HG03108 (cell line): ENCODE measurements around the gene MRPL53.
"Not testable (repeated sequence)": the region's sequence is repeated elsewhere in the genome, so short reads cannot be mapped to it uniquely, and the experiment has no call there.

Experiments used
- ATAC-seq: cut with Tn5 transposase; IDR thresholded peaks from one replicate; pipeline ENCODE4 v1.9.1; 2021; ENCODE audit warnings: moderate library complexity; ENCODE audit not compliant: unreplicated experiment

The MRPL53 gene

DNA sequence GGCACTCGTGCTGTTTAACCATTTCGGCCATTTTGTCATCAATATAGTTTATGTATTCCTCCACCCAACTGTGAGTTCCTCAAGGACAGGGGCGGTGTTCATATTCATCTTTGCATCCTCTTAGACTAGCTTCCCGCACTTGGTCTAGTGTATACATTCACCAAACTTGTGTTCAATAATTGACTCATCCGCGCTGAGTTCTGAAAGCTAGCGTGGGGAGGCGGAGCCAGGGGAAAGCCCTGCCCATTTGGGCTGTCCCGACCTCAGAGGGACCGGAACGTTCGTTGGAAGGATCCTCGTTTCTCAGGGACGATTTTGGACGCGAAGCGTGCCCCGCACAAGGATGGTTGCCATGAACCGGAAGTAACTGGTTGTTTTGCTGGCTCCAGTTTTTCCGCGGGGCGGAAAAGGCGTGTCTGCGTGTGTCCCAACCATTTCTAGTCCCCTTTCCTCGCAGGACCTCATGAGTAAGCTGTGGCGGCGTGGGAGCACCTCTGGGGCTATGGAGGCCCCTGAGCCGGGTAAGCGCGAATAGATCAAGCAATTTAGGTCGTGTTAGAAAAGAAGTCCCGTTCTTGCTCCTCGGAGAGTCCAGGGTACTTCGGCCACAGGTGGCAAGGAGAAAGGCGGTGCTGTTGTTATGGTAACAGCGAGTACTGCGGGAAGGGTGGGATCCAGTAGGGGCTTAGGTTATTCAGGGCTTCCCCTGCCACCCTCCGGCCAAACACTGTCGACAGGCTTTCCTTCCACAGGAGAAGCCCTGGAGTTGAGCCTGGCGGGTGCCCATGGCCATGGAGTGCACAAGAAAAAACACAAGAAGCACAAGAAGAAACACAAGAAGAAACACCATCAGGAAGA lies 17.6 kb downstream of the MRPL53 start, which contains the start of gene INO80B:
Gene INO80B (plus strand): TSS at position 434 of the 858 bp plus-strand sequence. CDS start 30 bp downstream, at position 464.
- ATAC-seq = peak; percentile 35

GRCh38 chr2:74450570-74451190 lies 21.8 kb downstream of the MRPL53 start:
- no peak for ATAC-seq

DNA sequence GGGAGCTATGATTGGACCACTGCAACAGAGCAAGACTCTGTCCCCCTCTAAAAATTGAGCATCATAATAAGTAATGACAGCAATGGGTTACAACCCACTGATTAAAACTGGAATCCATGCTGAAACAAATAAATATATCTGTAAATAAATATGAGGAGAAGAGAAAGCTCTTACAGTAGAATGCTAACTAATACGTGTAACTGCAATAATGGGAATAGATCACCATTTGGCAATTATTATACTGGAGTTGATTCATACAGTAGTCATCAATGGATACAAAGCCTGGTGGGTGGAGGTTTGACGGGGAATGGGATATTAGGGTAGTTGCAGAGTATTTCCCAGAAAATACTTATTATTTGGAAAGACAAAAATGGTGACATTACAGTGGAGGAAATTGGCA lies 23.7 kb downstream of the MRPL53 start:
- ATAC-seq = no peak

DNA sequence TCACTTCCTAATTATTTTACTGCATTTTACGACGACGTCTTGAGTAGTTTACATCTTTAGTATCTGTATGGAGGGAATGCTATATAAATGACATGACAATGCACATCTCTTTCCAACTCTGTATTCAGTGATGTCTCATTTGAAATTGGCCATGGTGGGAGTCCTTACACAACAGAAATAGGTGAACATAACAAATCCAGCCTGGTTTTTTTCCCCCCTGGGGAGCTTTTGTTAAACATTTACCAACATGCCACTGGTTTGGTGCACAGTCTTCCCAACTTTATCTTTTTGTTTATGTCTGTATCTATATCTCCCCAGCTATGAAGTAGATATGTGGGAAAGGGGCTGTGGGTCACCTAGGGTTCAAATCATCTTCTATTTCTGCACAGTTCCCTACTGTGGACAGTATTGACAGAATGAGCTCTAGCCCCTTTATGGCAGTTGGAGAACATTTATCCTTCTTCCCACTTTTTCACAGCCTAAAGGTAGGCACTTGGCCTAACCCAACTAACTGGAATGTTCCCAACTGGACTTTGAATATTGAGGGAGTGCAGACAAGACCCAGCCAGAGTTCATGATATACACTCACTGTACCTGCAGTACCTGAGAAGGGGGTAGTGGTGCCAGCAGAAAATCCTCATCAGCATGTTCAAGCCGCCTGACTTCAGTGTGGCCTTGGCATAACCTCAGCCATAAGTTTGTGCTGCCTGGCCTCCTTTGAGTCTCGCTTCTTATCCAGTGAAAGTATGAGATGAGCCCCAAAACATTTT lies 25.1 kb downstream of the MRPL53 start:
- no peak for ATAC-seq

GRCh38 chr2:74444498-74445318 lies 27.8 kb downstream of the MRPL53 start:
- ATAC-seq = no peak

- not testable (repeated sequence) for ATAC-seq
Observed at GRCh38 chr2:74442483-74443297, 29.8 kb downstream of the MRPL53 start.

DNA sequence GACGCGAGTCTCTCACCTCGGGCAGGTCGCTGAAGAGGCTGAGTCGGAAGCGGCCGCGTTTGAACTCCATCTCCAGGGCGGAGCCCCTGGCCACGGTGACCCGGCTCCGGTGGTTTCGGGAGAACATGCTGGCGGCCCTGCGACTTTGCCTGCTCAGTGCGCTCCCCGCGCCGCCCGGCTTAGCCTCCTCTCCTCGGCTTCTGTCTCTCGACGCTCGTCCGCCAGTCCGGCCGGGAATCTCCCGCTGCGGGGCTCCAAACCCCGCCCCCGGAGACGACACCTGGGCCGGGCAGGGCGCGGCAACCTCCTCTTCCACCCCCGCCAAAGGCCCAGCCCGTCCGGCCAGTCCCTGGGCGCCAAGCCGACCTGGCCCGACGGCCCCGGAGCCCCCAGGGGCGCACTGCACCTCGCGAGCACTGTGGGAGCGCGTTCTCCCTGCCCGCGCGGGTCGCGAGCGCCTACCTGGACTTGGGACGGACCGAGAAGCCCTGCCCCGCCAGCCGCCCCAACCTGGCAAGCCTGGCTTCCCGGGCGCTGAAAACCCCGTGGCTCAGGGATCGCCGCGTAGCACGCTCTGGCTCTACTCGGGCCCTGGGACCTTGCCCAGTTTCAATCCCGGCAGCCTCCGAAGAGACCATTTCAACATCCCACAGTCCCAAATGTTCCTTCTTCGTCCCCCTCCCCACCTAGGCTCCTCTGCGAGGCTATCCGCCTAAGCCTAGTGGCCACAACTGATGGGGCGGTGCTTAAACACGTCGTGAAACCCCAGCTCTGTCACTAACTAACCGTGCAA lies 30.6 kb downstream of the MRPL53 start, which contains the start of gene RTKN:
Gene RTKN (minus strand): TSS at position 248 of the 793 bp plus-strand sequence. CDS start 121 bp downstream, at position 127.
- ATAC-seq = peak; percentile 32

DNA sequence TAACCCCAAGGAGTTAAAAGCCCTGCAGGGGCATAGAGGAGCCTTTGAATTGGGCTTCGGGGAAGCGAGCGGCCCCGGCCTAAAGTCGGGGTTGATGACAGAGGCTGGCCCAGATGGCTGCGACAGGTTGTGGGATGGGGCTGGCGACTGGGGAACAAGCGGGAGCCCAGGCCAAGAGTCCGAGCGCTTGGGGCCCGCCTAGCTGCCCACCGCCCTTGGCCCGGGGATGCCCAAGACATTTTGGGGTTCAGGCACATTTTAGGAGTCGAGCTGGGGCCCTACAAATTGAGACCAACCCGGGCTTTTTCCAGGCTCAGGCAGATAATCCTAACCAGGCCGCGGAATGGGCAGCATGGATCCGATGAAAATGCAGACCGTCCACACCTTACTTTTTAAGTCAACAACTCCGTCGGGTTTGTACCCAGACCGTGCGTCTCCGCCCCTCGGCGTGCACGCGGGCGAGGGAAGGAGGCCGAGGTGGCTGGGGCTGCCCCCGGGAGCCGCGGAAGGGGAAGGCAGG lies 31.2 kb downstream of the MRPL53 start:
- ATAC-seq = no peak

- ATAC-seq = peak; percentile 89
Observed at GRCh38 chr2:74440378-74441169, 31.9 kb downstream of the MRPL53 start.

DNA sequence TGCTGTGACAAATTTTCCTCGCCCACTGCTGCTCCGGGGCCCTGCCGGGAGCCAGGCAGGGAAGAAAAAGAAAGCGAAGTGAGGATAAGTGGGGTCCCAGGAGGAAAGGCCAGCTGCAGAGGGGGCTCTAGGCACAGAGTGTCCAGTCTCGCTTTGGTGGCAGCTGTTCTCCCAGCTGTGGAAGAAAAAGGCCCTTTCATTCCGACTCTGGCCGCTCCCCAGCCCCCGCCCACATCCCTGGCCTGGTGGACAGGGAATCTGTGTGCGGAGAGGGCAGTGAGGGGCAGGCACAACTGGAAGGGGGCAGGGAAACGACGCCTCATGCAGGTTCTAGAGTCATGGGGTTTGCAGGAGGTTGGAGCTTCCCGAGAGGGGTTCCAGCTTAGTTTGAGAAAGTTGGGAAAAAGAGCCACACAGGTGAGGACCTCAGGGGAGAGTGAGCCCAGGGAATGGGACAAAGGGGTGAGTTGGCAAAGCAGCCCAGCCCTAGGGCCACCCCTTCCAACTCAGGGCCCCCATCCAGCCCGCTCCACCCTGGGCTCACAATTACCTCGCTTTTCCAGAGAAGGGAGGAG lies 32.6 kb downstream of the MRPL53 start:
- ATAC-seq = no peak

GRCh38 chr2:74439373-74439772 lies 33.1 kb downstream of the MRPL53 start:
- ATAC-seq = no peak

- ATAC-seq = no peak
Observed at GRCh38 chr2:74438248-74438647, 34.2 kb downstream of the MRPL53 start.

- no peak for ATAC-seq
Observed at GRCh38 chr2:74436848-74437695, 35.4 kb downstream of the MRPL53 start.

DNA sequence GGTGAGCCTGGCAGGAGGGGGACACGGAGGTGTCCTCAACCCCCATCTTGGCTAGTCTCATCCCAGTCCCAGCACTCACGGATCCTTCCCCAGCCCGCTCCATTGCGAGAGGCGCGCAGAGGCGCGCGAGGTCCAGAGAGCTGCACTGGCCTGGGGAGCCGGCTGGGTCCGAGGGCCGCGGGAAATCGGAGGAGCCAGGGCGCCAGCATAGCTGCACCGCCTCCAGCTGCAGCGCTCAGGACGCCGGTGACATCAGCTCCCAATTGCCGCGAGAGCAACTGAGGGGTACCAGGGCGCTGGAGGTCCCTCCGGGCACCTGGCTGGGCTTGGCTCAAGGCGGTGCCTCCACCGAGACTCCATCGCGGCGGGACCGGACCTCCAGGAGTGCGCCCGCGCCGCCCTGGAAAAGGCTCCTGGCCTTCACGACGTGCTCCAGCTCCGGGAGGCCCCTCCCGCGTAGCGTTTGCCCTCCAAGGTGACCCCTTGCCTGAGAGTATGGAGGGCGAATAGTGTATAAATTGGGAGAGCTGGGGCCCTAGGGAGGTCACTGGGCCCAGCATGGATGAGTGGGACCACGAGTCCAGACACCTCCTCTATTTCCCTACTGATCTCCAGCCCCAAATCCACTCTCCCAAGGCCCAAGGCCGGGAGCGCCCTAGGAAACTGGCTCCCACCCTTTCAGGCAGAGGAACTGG lies 36.2 kb downstream of the MRPL53 start:
- no peak for ATAC-seq

DNA sequence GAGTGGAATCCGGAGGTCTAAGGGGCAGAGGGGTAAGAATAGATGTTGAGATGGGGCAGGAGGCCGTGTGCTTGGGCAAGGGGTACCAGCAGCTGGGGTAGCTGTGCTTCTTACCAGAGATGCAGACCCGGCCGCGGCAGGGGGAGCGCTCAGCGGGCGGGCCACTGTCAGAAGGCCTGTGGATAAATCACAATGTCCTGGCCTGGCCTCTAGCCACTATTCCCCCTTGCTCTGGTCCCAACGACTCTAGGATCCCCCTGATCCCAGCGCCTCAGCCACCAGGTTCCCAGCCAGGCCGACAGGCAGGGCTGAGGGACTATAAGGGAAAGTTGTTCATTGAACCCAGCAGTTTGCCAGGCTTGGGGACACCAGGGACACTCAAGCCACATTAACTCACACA lies 42.0 kb downstream of the MRPL53 start:
- ATAC-seq = no peak
